ENCODE data around the gene IP6K3. TPM values are rescaled to one million over a fixed set of nuclear protein-coding genes. Genes with fewer than 3 reads are reported as not detected.

The IP6K3 gene
- total RNA-seq, 2 donors from 2014 or later, result 2.5 to 3.1 TPM

DNA sequence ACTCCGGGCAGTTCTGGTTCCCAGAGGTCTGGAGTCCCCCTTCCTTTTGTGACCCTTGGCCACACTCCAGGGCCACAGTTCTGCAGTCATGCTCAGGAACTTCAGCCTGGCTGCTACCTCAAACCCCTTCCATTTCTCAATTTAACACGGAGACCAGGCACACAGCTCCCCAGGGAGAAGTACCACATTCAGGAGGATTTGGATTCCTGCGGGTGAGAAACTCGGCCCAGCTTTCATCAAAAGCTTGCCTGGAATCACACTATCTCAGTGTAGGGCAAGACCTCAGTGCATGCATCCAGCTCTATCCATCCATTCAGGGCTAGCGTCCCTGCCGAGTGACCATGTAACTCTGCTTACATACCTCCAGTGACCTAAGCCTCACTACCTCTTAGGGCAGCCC, 16.8 kb upstream of the IP6K3 start:
- intact Hi-C loops (cut with DNase I), result loop anchor here (5.0 kb wide), 1 partner anchor 51 kb away; the partner anchor contains the start of gene UQCC2
- Histone ChIP-seq H3K27me3 (replicated peaks; ENCODE audit: insufficient read depth) (no peaks in the 10 kb centered on the region), H3K36me3 (no peaks in the 10 kb centered on the region), H3K4me3 (no peak overlapping the region), H3K27ac (no peak overlapping the region), H3K4me1 (replicated peaks) (peaks cover 6% of the 10 kb centered on the region), H3K9me3 (no peaks in the 10 kb centered on the region)
- 81% methylated on average over 6 of the region's 6 CpGs for WGBS
- no peak for DNase-seq (ENCODE audit: low spot score)
- no peak for TF ChIP-seq POLR2AphosphoS5 (IDR thresholded peaks at IDR 0.05)
- TF ChIP-seq, protein P1, sequence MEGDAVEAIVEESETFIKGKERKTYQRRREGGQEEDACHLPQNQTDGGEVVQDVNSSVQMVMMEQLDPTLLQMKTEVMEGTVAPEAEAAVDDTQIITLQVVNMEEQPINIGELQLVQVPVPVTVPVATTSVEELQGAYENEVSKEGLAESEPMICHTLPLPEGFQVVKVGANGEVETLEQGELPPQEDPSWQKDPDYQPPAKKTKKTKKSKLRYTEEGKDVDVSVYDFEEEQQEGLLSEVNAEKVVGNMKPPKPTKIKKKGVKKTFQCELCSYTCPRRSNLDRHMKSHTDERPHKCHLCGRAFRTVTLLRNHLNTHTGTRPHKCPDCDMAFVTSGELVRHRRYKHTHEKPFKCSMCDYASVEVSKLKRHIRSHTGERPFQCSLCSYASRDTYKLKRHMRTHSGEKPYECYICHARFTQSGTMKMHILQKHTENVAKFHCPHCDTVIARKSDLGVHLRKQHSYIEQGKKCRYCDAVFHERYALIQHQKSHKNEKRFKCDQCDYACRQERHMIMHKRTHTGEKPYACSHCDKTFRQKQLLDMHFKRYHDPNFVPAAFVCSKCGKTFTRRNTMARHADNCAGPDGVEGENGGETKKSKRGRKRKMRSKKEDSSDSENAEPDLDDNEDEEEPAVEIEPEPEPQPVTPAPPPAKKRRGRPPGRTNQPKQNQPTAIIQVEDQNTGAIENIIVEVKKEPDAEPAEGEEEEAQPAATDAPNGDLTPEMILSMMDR (IDR thresholded peaks at IDR 0.05), result no peak
- TF ChIP-seq POLR2A (IDR thresholded peaks at IDR 0.05), result no peak

DNA sequence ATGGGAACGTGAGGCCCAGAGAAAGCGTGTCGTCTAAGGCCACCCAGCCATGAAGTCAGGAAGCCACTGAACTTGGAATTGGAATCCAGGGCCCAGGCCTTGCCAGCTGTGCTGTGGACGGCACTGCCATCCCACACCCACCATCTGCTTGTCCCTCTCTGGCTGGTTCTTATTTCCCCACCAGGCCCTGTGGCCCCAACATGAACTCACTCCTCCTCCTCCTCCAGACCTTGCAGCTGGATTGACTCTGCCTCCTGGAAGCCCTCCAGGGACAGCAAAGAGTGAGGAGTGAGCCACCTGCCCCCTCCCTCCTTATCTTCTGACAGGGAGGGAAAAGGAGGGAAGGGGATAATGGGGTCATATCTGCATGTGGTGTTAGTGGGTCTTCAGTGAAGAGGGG, 16.0 kb upstream of the IP6K3 start:
- intact Hi-C loops (cut with DNase I), result loop anchor here (1.0 to 5.0 kb wide), 2 partner anchors 18 to 50 kb away; partner anchors contain the start of gene UQCC2
- H3K27ac ChIP-seq, result no peak overlapping the region
- no peak overlapping the region for H3K4me3 ChIP-seq
- DNase-seq (ENCODE audit: low spot score), result no peak
- no peaks in the 10 kb centered on the region for H3K36me3 ChIP-seq
- H3K27me3 ChIP-seq (replicated peaks; ENCODE audit: insufficient read depth), result no peaks in the 10 kb centered on the region
- TF ChIP-seq POLR2AphosphoS5 (IDR thresholded peaks at IDR 0.05) (no peak), POLR2A (IDR thresholded peaks at IDR 0.05) (no peak)
- H3K9me3 ChIP-seq, result no peaks in the 10 kb centered on the region
- peaks cover 6% of the 10 kb centered on the region for H3K4me1 ChIP-seq (replicated peaks)
- WGBS, result 88% methylated on average over 4 of the region's 4 CpGs

DNA sequence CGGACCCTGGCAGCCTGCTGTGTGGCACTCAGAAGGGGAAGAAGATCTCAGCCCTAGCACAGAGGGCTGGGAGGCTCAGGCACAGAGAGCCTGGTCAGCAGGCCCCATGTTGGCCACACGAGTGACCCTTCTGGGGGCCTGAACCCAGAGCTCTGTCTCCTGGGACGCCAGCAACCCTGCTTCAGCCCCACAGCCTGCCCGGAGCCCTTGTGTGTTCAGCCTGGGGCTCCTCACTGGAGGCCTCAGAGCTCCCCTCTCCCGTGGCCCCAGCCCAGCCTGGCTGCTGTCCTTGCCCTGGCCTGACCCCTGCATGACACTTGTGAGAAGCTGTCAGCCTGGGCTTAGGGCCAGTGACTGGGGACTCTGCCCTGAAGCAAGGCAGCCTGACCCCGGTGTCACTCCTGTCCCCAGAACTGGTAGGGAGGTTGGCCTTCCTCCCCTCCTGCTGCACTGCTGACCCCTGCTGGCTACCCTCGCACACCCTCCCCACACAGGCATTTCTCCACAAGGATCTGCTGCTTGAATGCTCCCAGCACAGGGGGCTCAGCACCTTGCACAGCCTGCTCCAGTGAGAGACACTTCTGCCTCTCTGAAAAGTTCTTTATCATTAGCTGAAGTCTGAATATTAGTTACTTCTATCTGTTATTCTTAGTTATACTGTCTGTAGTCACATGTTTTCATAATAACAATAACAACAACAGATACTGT, 15.4 kb upstream of the IP6K3 start:
- no peaks in the 10 kb centered on the region for H3K36me3 ChIP-seq
- peaks cover 6% of the 10 kb centered on the region for H3K4me1 ChIP-seq (replicated peaks)
- no peak overlapping the region for H3K4me3 ChIP-seq
- H3K9me3 ChIP-seq, result no peaks in the 10 kb centered on the region
- H3K27me3 ChIP-seq (replicated peaks; ENCODE audit: insufficient read depth), result no peaks in the 10 kb centered on the region
- TF ChIP-seq POLR2AphosphoS5 (IDR thresholded peaks at IDR 0.05) (peak; percentile 39), POLR2A (IDR thresholded peaks at IDR 0.05) (no peak)
- TF ChIP-seq, protein P1 (IDR thresholded peaks at IDR 0.05), result peak in 3 of 4 experiments; percentile 75 to 84 (median 83)
- intact Hi-C loops (cut with DNase I), result loop anchor here (1.0 to 5.0 kb wide), 2 partner anchors 18 to 50 kb away; partner anchors contain the start of gene UQCC2
- 59% methylated on average over 7 of the region's 7 CpGs for WGBS
- DNase-seq (ENCODE audit: low spot score), result peak; percentile 56
- H3K27ac ChIP-seq, result peak overlapping the region; percentile 11 to 24

DNA sequence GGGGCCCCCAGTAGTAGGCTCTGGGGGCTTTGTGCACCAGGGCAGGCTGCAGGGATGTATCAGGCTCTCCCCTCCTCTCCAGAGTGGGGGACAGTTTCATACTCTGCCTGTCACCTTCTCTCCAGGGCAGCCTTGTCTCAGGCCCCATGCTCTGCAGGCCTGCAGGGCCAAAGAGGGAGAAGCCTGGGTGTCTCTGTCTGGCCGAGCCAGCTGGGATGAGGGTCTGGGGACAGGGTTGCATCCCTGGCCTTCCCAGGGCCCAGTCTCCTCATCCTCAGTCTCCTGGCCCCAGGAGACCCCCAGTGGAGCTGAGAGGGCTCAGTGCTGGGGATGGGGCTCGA, 14.8 kb upstream of the IP6K3 start:
- no peak overlapping the region for H3K4me3 ChIP-seq
- TF ChIP-seq, protein P1 (IDR thresholded peaks at IDR 0.05), result no peak
- TF ChIP-seq POLR2A (IDR thresholded peaks at IDR 0.05) (no peak), POLR2AphosphoS5 (IDR thresholded peaks at IDR 0.05) (no peak)
- peaks cover 6% of the 10 kb centered on the region for H3K4me1 ChIP-seq (replicated peaks)
- H3K36me3 ChIP-seq, result no peaks in the 10 kb centered on the region
- no peaks in the 10 kb centered on the region for H3K9me3 ChIP-seq
- H3K27ac ChIP-seq, result peak overlapping the region; percentile 11 to 24
- intact Hi-C loops (cut with DNase I), result loop anchor here (5.0 kb wide), 1 partner anchor 49 kb away; the partner anchor contains the start of gene UQCC2
- WGBS, result 93% methylated on average over 2 of the region's 2 CpGs
- H3K27me3 ChIP-seq (replicated peaks; ENCODE audit: insufficient read depth), result no peaks in the 10 kb centered on the region
- no peak for DNase-seq (ENCODE audit: low spot score)

GRCh38 chr6:33759887-33760629, 13.4 kb upstream of the IP6K3 start:
- WGBS, result 88% methylated on average over 9 of the region's 9 CpGs
- Histone ChIP-seq H3K36me3 (no peaks in the 10 kb centered on the region), H3K9me3 (no peaks in the 10 kb centered on the region), H3K27me3 (replicated peaks; ENCODE audit: insufficient read depth) (no peaks in the 10 kb centered on the region), H3K27ac (no peak overlapping the region), H3K4me3 (no peak overlapping the region), H3K4me1 (replicated peaks) (peaks cover 6% of the 10 kb centered on the region)
- TF ChIP-seq POLR2AphosphoS5 (IDR thresholded peaks at IDR 0.05) (no peak), POLR2A (IDR thresholded peaks at IDR 0.05) (no peak)
- TF ChIP-seq, protein P1 (IDR thresholded peaks at IDR 0.05), result no peak
- DNase-seq (ENCODE audit: low spot score), result no peak
- intact Hi-C loops (cut with DNase I), result loop anchor here (5.0 kb wide), 1 partner anchor 48 kb away; the partner anchor contains the start of gene UQCC2
